ENCODE results near the gene GADD45B.

DNA sequence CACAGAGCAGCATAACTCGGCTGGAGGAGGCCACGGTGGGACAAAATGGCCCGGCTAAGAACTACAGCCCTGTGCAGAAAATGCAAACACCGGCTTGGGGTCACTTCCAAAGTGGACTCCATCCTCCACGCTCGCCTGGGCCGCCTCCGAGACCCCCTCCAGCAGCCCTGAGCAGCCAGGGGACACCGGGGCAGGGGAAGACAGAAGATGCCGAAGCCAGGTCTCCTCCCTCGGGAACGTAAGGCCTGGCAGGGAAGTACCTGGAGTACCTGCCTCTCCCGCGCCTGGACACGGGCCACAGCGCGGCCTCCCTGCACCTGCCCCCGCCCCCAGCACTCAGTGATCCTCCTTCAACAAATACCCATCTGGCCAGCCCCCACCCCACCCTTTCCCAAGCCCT is 24.2 kb upstream of the GADD45B start:
- TF ChIP-seq, protein P1, sequence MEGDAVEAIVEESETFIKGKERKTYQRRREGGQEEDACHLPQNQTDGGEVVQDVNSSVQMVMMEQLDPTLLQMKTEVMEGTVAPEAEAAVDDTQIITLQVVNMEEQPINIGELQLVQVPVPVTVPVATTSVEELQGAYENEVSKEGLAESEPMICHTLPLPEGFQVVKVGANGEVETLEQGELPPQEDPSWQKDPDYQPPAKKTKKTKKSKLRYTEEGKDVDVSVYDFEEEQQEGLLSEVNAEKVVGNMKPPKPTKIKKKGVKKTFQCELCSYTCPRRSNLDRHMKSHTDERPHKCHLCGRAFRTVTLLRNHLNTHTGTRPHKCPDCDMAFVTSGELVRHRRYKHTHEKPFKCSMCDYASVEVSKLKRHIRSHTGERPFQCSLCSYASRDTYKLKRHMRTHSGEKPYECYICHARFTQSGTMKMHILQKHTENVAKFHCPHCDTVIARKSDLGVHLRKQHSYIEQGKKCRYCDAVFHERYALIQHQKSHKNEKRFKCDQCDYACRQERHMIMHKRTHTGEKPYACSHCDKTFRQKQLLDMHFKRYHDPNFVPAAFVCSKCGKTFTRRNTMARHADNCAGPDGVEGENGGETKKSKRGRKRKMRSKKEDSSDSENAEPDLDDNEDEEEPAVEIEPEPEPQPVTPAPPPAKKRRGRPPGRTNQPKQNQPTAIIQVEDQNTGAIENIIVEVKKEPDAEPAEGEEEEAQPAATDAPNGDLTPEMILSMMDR (conservative IDR thresholded peaks at IDR 0.05 in 1 of 2, IDR thresholded peaks at IDR 0.05 in 1 of 2; ENCODE audit: low read depth in 1 of 2, low read length in 2 of 2), result no peak
- no peak for TF ChIP-seq EZH2 (IDR thresholded peaks at IDR 0.05; ENCODE audit: low read length, missing control alignments)

Measured in fibroblast of lung (primary cell).